ENCODE measurements around the gene HMCN2. TPM values are rescaled to one million over a fixed set of nuclear protein-coding genes. Genes with fewer than 3 reads are reported as not detected.

HMCN2 gene
- total RNA-seq, 5 donors from 2014 or later (not counting 1 experiment from before 2014, with no cell fraction given), result 0.03 TPM; not detected in 4

DNA sequence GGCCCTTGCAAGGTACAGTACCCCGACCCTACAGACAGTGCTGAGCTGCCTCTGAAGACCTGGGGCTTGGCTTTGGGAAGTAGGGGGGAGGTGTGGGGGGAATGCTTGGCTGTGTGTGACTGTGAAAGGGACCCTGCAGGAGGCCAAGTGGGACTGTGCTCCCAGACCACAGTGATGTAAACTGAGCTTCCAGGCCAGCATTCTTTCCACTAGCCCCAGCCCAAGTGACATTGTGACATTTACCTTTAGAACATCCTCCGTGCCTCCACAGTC is 31.2 kb downstream of the HMCN2 start:
- no peak for DNase-seq
- H3K4me1 Mint-ChIP-seq, result no peaks in the 10 kb centered on the region
- CTCF ChIA-PET, result no interaction called here

DNA sequence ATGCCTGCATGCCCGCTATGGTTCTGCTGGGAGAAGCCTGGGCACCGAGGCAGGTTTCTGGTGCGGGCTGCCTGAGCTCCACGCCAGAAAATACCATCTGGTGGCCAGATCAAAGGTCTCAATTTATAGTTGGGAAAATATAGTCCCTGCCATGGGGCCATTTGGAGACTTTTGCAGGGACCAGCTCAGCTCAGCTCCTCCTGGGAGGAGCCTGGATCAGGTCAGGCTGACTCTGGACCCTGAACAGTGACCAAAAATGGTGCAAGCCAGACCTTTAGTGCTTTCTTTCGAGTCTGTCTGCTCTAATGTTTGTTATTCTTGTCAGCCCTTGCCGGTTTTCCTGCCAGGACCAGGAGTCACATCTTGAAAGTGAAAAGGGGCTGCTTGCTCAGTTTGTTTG is 31.8 kb downstream of the HMCN2 start:
- POLR2A ChIA-PET, result no interaction called here
- Mint-ChIP-seq H3K9me3 (peaks cover 0 to 5% (median 0%) of the 10 kb centered on the region in 3 donors), H3K27ac (no peak overlapping the region), H3K27me3 (peaks cover 39 to 46% of the 10 kb centered on the region in 2 donors), H3K4me1 (no peaks in the 10 kb centered on the region), H3K36me3 (no peaks in the 10 kb centered on the region), H3K4me3 (no peak overlapping the region)
- Histone ChIP-seq H3K4me1 (ENCODE audit: control insufficient read depth in 1 of 2, extremely low read depth in 1 of 2, insufficient read depth in 2 of 2, low read length in 2 of 2) (no peaks in the 10 kb centered on the region), H3K27me3 (replicated peaks in 1 of 2; ENCODE audit: control insufficient read depth in 2 of 2, extremely low read depth in 1 of 2, insufficient read depth in 2 of 2, low read length in 1 of 2) (peaks cover 0 to 46% of the 10 kb centered on the region in 2 experiments), H3K36me3 (ENCODE audit: control insufficient read depth in 2 of 2, extremely low read depth in 1 of 2, insufficient read depth in 1 of 2, low read length in 1 of 2) (no peaks in the 10 kb centered on the region), H3K27ac (ENCODE audit: low read length) (no peak overlapping the region), H3K9me3 (no peaks in the 10 kb centered on the region), H3K4me3 (ENCODE audit: control insufficient read depth in 1 of 2, extremely low read depth in 1 of 2, low read length in 1 of 2) (no peak overlapping the region)
- CTCF ChIA-PET, result no interaction called here
- no peak for DNase-seq
- no peak for ATAC-seq (replicated peaks in 1 of 4)
- WGBS (ENCODE audit: insufficient coverage), result 56% methylated on average over 6 of the region's 6 CpGs

More for the DNA sequence above, 31.2 kb downstream of the HMCN2 start:
- 50% methylated on average over 2 of the region's 2 CpGs for WGBS (ENCODE audit: insufficient coverage)
- no peak overlapping the region for H3K27ac ChIP-seq (ENCODE audit: low read length)
- peaks cover 0 to 46% of the 10 kb centered on the region in 2 experiments for H3K27me3 ChIP-seq (replicated peaks in 1 of 2; ENCODE audit: control insufficient read depth in 2 of 2, extremely low read depth in 1 of 2, insufficient read depth in 2 of 2, low read length in 1 of 2)
- H3K36me3 ChIP-seq (ENCODE audit: control insufficient read depth in 2 of 2, extremely low read depth in 1 of 2, insufficient read depth in 1 of 2, low read length in 1 of 2), result no peaks in the 10 kb centered on the region
- Mint-ChIP-seq H3K27me3 (peaks cover 39 to 46% of the 10 kb centered on the region in 2 donors), H3K36me3 (no peaks in the 10 kb centered on the region), H3K4me3 (no peak overlapping the region), H3K27ac (no peak overlapping the region), H3K9me3 (peaks cover 0 to 5% (median 0%) of the 10 kb centered on the region in 3 donors)
- no peak for ATAC-seq (replicated peaks in 1 of 4)
- no peaks in the 10 kb centered on the region for H3K9me3 ChIP-seq
- no peak overlapping the region for H3K4me3 ChIP-seq (ENCODE audit: control insufficient read depth in 1 of 2, extremely low read depth in 1 of 2, low read length in 1 of 2)
- H3K4me1 ChIP-seq (ENCODE audit: control insufficient read depth in 1 of 2, extremely low read depth in 1 of 2, insufficient read depth in 2 of 2, low read length in 2 of 2), result no peaks in the 10 kb centered on the region
- POLR2A ChIA-PET, result no interaction called here

DNA sequence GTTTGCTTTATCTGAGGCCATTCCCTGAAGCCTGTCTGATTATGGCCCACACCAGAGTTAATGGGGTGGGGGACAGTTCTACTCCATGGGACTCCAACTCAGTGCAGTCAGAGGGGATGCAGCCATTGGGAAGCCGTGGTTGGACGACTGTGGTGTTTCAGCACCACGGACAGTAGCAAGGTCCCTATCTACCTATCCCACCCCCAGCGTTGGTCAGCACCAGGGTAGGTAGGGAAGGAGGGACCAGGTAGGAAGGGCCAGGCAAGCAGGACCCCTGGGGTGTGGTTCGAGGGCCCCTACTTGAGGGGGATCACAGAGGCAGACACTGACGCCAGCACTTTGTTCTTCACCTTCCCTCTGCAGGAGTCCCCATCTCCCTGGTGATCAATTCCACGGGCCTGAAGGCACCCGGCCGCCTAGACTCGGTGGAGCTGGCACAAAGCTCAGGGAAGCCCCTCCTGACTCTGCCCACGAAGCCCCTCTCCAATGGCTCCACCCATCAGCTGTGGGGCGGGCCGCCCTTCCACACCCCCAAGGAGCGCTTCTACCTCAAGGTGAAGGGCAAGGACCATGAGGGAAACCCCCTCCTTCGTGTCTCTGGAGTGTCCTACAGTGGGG is 33.2 kb downstream of the HMCN2 start:
- H3K27me3 ChIP-seq (replicated peaks in 1 of 2; ENCODE audit: control insufficient read depth in 2 of 2, extremely low read depth in 1 of 2, insufficient read depth in 2 of 2, low read length in 1 of 2), result peaks cover 0 to 53% of the 10 kb centered on the region in 2 experiments
- ChIA-PET POLR2A (no interaction called here), CTCF (no interaction called here)
- Mint-ChIP-seq H3K4me3 (no peak overlapping the region), H3K27me3 (peaks cover 30 to 39% of the 10 kb centered on the region in 2 donors), H3K27ac (no peak overlapping the region), H3K36me3 (no peaks in the 10 kb centered on the region), H3K4me1 (no peaks in the 10 kb centered on the region), H3K9me3 (peaks cover 0 to 5% (median 0%) of the 10 kb centered on the region in 3 donors)
- no peaks in the 10 kb centered on the region for H3K36me3 ChIP-seq (ENCODE audit: control insufficient read depth in 2 of 2, extremely low read depth in 1 of 2, insufficient read depth in 1 of 2, low read length in 1 of 2)
- WGBS (ENCODE audit: insufficient coverage), result 69% methylated on average over 5 of the region's 15 CpGs
- H3K9me3 ChIP-seq, result no peaks in the 10 kb centered on the region
- no peak overlapping the region for H3K4me3 ChIP-seq (ENCODE audit: control insufficient read depth in 1 of 2, extremely low read depth in 1 of 2, low read length in 1 of 2)
- no peaks in the 10 kb centered on the region for H3K4me1 ChIP-seq (ENCODE audit: control insufficient read depth in 1 of 2, extremely low read depth in 1 of 2, insufficient read depth in 2 of 2, low read length in 2 of 2)
- no peak for DNase-seq
- no peak overlapping the region for H3K27ac ChIP-seq (ENCODE audit: low read length)
- no peak for ATAC-seq (replicated peaks in 1 of 4)

DNA sequence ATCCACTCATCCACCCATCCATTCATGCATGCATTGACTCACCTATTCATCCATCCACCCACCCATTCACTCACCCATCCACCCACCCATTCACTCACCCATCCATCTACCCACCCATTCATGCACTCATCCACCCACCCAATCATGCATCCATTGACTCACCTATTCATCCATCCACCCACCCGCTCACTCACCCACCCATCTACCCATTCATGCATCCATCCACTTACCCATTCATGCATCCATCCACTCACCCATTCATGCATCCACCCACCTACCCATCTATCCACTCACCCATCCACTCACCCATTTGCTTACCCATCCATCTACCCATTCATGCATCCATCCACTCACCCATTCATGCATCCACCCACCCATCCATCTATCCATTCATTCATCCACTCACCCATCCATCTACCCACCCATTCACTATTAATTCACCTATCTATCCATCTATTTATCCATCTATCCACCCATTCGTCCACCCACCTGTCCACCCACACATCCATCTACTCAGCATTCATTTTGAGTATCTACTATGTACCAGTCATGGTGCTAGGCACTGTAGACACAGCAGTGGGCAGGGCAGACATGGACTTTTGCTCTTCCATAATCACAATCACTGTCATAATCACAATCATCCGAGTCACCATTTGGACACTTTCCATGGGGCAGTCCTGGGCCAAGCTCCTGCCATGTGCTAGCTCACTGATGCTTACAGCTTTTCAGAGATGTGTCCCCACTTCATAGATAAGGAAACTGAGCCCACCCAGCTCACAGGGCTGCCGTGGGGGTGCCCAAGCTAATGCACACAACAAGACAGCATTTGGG is 34.4 kb downstream of the HMCN2 start:
- H3K27ac ChIP-seq (ENCODE audit: low read length), result no peak overlapping the region
- no peak for ATAC-seq (replicated peaks in 1 of 4)
- no peaks in the 10 kb centered on the region for H3K36me3 ChIP-seq (ENCODE audit: control insufficient read depth in 2 of 2, extremely low read depth in 1 of 2, insufficient read depth in 1 of 2, low read length in 1 of 2)
- Mint-ChIP-seq H3K4me1 (no peaks in the 10 kb centered on the region), H3K4me3 (no peak overlapping the region), H3K36me3 (no peaks in the 10 kb centered on the region), H3K27me3 (peaks cover 25 to 36% of the 10 kb centered on the region in 2 donors), H3K9me3 (peaks cover 0 to 5% (median 0%) of the 10 kb centered on the region in 3 donors), H3K27ac (no peak overlapping the region)
- POLR2A ChIA-PET, result no interaction called here
- no peak for DNase-seq
- CTCF ChIA-PET, result no interaction called here
- WGBS (ENCODE audit: insufficient coverage), result 55% methylated on average over 4 of the region's 4 CpGs
- H3K27me3 ChIP-seq (replicated peaks in 1 of 2; ENCODE audit: control insufficient read depth in 2 of 2, extremely low read depth in 1 of 2, insufficient read depth in 2 of 2, low read length in 1 of 2), result peaks cover 0 to 45% of the 10 kb centered on the region in 2 experiments
- H3K9me3 ChIP-seq, result no peaks in the 10 kb centered on the region
- H3K4me1 ChIP-seq (ENCODE audit: control insufficient read depth in 1 of 2, extremely low read depth in 1 of 2, insufficient read depth in 2 of 2, low read length in 2 of 2), result no peaks in the 10 kb centered on the region
- no peak overlapping the region for H3K4me3 ChIP-seq (ENCODE audit: control insufficient read depth in 1 of 2, extremely low read depth in 1 of 2, low read length in 1 of 2)

DNA sequence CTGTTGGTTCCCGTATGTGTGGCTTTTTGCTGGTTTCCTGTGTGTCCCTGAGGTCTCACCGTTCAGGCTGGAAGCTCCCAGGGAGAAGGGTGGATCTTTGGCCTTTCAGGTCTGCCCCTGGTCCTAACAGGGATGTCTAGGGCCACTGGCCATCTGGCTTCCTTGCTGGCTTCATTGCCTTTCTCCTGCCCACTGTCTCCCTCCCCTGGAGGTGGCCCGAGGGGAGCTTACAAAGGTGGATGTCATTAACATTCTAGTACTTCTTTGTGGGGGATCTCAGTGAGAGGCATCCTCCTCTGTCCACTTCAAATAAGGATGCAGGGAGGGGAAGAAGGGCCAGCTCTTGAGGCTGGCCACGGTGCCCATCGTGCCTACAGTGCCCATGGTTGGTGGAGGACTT is 35.2 kb downstream of the HMCN2 start:
- peaks cover 0 to 46% of the 10 kb centered on the region in 2 experiments for H3K27me3 ChIP-seq (replicated peaks in 1 of 2; ENCODE audit: control insufficient read depth in 2 of 2, extremely low read depth in 1 of 2, insufficient read depth in 2 of 2, low read length in 1 of 2)
- no peaks in the 10 kb centered on the region for H3K36me3 Mint-ChIP-seq

DNA sequence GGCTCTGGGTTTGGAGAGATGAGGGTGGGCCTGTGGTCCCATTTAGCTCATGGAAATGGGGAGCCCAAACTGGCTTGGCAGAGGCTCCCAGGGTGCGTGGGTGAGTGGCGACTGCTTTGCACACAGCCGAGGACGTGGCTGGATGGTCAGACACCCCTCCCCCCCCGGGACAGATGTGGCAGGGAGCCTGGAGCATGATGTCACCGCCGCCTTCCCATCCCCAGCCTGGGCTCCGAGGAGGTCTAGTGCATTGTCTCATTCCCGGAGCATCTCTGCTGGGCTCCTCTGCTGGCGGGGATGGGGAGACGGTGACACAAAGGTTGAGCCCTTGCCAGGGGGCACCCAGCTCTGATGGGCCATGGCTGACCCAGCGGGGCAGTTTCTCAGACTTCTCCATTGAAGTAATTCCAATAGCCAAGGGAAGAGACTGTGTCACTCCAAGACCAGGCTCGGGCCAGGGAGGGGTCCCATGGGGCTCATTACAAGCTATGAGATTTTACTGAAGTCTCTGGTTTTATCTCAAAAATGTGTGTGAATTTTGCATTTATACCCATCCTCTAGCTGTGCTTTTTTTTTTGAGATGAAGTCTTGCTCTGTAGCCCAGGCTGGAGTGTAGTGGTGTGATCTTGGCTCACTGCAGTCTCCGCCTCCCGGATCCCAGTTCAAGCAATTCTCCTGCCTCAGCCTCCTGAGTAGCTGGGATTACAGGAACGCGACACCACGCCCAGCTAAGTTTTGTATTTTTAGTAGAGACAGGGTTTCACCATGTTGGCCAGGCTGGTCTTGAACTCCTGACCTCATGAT is 36.1 kb downstream of the HMCN2 start:
- H3K9me3 Mint-ChIP-seq, result peaks cover 0 to 5% (median 0%) of the 10 kb centered on the region in 3 donors
- no peak overlapping the region for H3K4me3 ChIP-seq (ENCODE audit: control insufficient read depth in 1 of 2, extremely low read depth in 1 of 2, low read length in 1 of 2)
- no peak for DNase-seq
- H3K4me3 Mint-ChIP-seq, result no peak overlapping the region
- no peaks in the 10 kb centered on the region for H3K36me3 Mint-ChIP-seq
- no peak for ATAC-seq (replicated peaks in 1 of 4)
- ChIA-PET CTCF (no interaction called here), POLR2A (interaction anchor here in 1 of 2 donors (0.6 kb wide), 1 partner anchor 28 kb away, joined by 6 read pairs; no protein-coding TSS in a partner anchor)
- H3K4me1 ChIP-seq (ENCODE audit: control insufficient read depth in 1 of 2, extremely low read depth in 1 of 2, insufficient read depth in 2 of 2, low read length in 2 of 2), result no peaks in the 10 kb centered on the region
- no peak overlapping the region for H3K27ac ChIP-seq (ENCODE audit: low read length)
- H3K27me3 ChIP-seq (replicated peaks in 1 of 2; ENCODE audit: control insufficient read depth in 2 of 2, extremely low read depth in 1 of 2, insufficient read depth in 2 of 2, low read length in 1 of 2), result peaks cover 0 to 49% of the 10 kb centered on the region in 2 experiments
- 82% methylated on average over 12 of the region's 18 CpGs for WGBS (ENCODE audit: insufficient coverage)
- no peaks in the 10 kb centered on the region for H3K9me3 ChIP-seq
- peaks cover 19 to 27% of the 10 kb centered on the region in 2 donors for H3K27me3 Mint-ChIP-seq
- H3K36me3 ChIP-seq (ENCODE audit: control insufficient read depth in 2 of 2, extremely low read depth in 1 of 2, insufficient read depth in 1 of 2, low read length in 1 of 2), result no peaks in the 10 kb centered on the region
- H3K27ac Mint-ChIP-seq, result no peak overlapping the region
- no peaks in the 10 kb centered on the region for H3K4me1 Mint-ChIP-seq

More for the DNA sequence above, 35.2 kb downstream of the HMCN2 start:
- Mint-ChIP-seq H3K4me1 (no peaks in the 10 kb centered on the region), H3K27me3 (peaks cover 22 to 31% of the 10 kb centered on the region in 2 donors), H3K27ac (no peak overlapping the region), H3K9me3 (peaks cover 0 to 5% (median 0%) of the 10 kb centered on the region in 3 donors), H3K4me3 (no peak overlapping the region)
- H3K27ac ChIP-seq (ENCODE audit: low read length), result no peak overlapping the region
- no peak for DNase-seq
- WGBS (ENCODE audit: insufficient coverage), result 38% methylated on average over 2 of the region's 5 CpGs
- H3K9me3 ChIP-seq, result no peaks in the 10 kb centered on the region
- H3K4me1 ChIP-seq (ENCODE audit: control insufficient read depth in 1 of 2, extremely low read depth in 1 of 2, insufficient read depth in 2 of 2, low read length in 2 of 2), result no peaks in the 10 kb centered on the region
- no peaks in the 10 kb centered on the region for H3K36me3 ChIP-seq (ENCODE audit: control insufficient read depth in 2 of 2, extremely low read depth in 1 of 2, insufficient read depth in 1 of 2, low read length in 1 of 2)
- ChIA-PET CTCF (no interaction called here), POLR2A (interaction anchor here in 1 of 2 donors (0.6 kb wide), 1 partner anchor 29 kb away, joined by 6 read pairs; no protein-coding TSS in a partner anchor)
- ATAC-seq (replicated peaks in 1 of 4), result no peak
- H3K4me3 ChIP-seq (ENCODE audit: control insufficient read depth in 1 of 2, extremely low read depth in 1 of 2, low read length in 1 of 2), result no peak overlapping the region

Data from T-cell (primary cell).